ENCODE data around the gene ST14.
"Not testable (repeated sequence)": the region's sequence is repeated elsewhere in the genome, so short reads cannot be mapped to it uniquely, and the experiment has no call there.

ST14 gene

DNA sequence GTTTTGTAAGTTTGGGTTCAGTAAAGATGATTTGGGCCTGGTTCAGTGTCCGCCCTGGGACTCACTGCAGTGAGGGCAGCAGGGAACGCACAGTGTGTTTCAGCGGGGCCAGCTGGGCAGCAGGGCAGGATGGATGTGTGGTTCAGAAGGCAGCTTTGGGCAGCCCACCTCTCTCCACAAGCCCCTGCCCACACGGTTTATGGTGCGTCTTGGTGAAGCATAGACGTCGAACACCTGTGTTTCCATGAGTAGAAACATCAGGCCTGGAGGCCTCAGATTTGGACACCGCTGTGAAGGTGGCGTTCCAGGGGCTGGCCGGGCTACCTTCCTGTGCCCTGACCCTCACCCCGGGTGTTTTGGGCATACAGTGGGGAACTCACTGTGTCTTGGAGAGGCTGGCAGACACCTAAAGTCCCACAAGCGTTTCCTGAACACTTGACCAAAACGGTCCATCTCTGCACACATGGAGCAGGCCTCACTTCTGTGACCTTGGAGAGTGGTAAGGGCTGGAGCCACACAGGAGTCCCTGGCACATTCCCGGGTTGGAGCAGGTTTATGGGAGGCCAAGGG is 59.0 kb downstream of the ST14 start:
- H3K27ac Mint-ChIP-seq: no peak overlapping the region
- no peak overlapping the region for H3K4me3 Mint-ChIP-seq
- H3K9me3 Mint-ChIP-seq: no peaks in the 10 kb centered on the region
- H3K36me3 Mint-ChIP-seq (ENCODE audit: low read depth): no peaks in the 10 kb centered on the region
- TF ChIP-seq, protein P1, sequence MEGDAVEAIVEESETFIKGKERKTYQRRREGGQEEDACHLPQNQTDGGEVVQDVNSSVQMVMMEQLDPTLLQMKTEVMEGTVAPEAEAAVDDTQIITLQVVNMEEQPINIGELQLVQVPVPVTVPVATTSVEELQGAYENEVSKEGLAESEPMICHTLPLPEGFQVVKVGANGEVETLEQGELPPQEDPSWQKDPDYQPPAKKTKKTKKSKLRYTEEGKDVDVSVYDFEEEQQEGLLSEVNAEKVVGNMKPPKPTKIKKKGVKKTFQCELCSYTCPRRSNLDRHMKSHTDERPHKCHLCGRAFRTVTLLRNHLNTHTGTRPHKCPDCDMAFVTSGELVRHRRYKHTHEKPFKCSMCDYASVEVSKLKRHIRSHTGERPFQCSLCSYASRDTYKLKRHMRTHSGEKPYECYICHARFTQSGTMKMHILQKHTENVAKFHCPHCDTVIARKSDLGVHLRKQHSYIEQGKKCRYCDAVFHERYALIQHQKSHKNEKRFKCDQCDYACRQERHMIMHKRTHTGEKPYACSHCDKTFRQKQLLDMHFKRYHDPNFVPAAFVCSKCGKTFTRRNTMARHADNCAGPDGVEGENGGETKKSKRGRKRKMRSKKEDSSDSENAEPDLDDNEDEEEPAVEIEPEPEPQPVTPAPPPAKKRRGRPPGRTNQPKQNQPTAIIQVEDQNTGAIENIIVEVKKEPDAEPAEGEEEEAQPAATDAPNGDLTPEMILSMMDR (IDR thresholded peaks at IDR 0.05; ENCODE audit: unreplicated experiment in 3 of 3): no peak
- peaks cover 20% of the 10 kb centered on the region for H3K27me3 Mint-ChIP-seq (ENCODE audit: low read depth)
- H3K4me1 Mint-ChIP-seq: peaks cover 11% of the 10 kb centered on the region

DNA sequence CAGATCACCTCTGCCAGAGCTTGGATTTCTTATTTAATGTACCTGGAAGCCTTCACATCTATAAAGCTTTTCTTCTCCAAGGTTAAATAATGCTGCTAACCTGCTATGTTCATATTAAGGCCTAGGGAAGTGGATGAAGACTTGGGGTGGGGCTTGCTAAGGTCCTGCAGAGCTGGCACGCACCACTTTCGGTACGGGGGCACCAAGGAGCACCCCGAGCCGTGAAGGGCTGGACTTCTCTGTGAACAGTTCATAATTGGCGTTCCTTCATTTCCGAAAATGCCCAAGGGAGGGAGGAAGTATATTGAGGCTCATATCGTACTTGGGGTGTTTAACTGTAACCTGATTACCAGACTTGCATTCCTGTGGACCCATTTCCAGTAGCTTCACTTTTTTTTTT is 59.6 kb downstream of the ST14 start:
- no peak overlapping the region for H3K27ac Mint-ChIP-seq
- no peaks in the 10 kb centered on the region for H3K9me3 Mint-ChIP-seq
- peaks cover 10% of the 10 kb centered on the region for H3K4me1 Mint-ChIP-seq
- peaks cover 14% of the 10 kb centered on the region for H3K27me3 Mint-ChIP-seq (ENCODE audit: low read depth)
- no peak overlapping the region for H3K4me3 Mint-ChIP-seq
- TF ChIP-seq, protein P1 (IDR thresholded peaks at IDR 0.05; ENCODE audit: unreplicated experiment in 3 of 3): no peak
- H3K36me3 Mint-ChIP-seq (ENCODE audit: low read depth): no peaks in the 10 kb centered on the region

DNA sequence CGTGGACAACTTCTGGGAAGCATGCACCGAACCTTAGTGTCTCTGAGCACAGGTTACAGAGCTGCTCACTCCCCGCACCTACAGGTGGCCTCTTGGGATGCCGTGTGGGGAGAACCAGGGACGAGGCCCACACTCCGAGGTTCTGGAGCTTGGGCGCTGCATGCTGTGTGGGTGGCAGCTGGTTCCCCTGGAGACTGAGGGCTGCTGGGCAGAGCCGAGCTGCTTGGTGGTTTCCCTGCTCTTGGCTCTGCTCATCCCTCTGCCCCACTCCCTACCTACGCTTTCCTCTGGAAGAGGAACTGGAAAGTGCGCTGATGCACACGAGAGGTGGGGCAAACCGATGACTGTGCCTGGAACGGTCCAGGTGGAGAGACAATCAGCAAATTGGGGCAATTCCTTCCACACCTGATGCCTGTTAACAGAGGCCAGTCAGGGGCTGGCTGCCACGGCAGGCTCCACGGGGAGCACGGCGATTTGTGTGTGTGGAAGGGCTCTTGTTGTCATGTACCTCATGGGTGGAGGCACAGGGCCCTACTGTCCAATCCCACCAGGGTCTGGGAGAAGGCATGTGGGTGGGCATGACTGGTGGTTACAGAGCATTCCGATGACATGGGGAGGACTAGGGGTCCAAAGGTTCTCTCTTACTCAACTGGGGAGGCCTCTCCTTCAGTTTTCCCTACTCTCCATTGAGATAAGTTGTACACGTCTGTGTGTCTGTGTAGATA is 60.9 kb downstream of the ST14 start:
- Mint-ChIP-seq H3K4me1 (peaks cover 7% of the 10 kb centered on the region), H3K27me3 (ENCODE audit: low read depth) (peaks cover 4% of the 10 kb centered on the region), H3K4me3 (no peak overlapping the region), H3K27ac (no peak overlapping the region), H3K36me3 (ENCODE audit: low read depth) (peaks cover 9% of the 10 kb centered on the region), H3K9me3 (no peaks in the 10 kb centered on the region)
- TF ChIP-seq, protein P1 (IDR thresholded peaks at IDR 0.05; ENCODE audit: unreplicated experiment in 3 of 3): no peak

DNA sequence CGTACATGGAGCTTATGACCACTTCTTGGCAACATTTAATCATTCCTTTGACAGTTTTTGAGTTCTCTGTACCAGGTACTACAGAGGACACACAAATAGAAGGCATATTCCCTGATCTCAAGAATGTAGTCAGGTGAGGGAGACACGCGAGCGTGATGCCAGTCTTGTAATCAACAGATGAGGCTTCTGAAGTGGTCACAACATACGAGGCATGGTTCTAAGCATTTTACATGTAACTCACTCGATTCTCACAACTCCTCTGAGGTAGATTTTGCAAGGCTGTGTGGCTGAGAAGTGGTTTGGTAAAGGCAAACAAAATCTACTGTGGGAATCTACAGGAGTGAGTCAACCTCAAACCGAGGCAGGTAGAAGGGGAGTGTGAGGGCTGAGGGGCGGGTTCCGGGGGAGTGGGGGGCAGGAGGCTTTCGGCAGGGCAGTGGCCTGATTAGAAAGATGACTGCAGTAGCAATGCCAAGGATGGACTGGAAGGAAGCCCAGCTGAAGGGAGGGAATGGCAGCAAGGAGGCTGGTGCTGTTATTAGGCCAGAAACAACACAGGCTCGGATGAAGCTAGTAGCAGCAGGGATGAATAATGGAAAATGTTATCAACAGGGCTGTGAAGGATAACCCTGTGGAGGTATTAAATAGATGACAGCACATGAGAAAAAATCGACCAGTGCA is 63.8 kb downstream of the ST14 start:
- no peaks in the 10 kb centered on the region for H3K27me3 Mint-ChIP-seq (ENCODE audit: low read depth)
- H3K4me1 Mint-ChIP-seq: no peaks in the 10 kb centered on the region
- TF ChIP-seq, protein P1 (IDR thresholded peaks at IDR 0.05; ENCODE audit: unreplicated experiment in 3 of 3): no peak
- H3K27ac Mint-ChIP-seq: no peak overlapping the region
- H3K4me3 Mint-ChIP-seq: no peak overlapping the region
- no peaks in the 10 kb centered on the region for H3K9me3 Mint-ChIP-seq
- peaks cover 13% of the 10 kb centered on the region for H3K36me3 Mint-ChIP-seq (ENCODE audit: low read depth)

DNA sequence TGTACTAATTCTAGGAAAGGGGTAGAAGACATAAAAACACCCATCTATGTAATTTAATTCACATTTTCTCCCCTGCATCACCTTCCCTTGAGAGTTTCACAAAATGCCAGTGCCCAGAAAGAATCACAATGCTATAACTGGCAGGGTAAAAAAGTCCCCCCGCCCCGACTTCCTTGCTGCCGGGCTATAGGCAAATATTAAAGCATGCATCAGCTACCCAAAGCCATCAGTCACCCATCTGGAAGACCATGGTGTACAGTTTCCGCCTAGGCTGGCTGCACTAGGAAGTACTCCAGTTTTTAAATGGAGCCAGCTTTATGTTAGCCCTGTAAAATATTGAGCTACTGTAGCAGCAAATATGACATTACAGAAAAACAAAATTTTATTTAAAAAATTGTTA is 67.8 kb downstream of the ST14 start:
- TF ChIP-seq, protein P1 (IDR thresholded peaks at IDR 0.05; ENCODE audit: unreplicated experiment in 3 of 3): no peak
- Mint-ChIP-seq H3K27me3 (ENCODE audit: low read depth) (no peaks in the 10 kb centered on the region), H3K36me3 (ENCODE audit: low read depth) (peaks cover 13% of the 10 kb centered on the region), H3K9me3 (no peaks in the 10 kb centered on the region), H3K4me1 (no peaks in the 10 kb centered on the region), H3K27ac (no peak overlapping the region), H3K4me3 (no peak overlapping the region)

DNA sequence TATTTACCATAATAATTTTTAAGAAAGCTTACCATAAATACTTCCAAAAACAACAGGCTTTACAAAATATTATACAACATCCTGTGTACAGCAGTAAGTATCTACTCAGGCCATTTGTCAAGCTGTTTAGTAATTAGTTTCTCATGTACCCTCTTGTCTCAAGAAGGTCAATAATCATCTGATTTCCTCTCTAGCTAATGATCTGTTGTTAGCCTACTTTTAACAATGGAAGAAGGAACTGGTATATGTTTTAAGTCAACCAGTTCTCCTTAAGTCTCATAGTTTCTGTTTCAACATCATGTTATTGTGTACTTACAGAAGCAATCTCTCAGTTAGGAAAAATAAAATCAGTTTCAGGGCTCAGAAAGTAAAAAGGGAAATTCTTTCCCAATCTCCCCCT is 73.9 kb downstream of the ST14 start:
- H3K4me3 Mint-ChIP-seq; H3K27me3 Mint-ChIP-seq (ENCODE audit: low read depth); H3K9me3 Mint-ChIP-seq; H3K4me1 Mint-ChIP-seq; H3K27ac Mint-ChIP-seq: not testable (repeated sequence)
- peaks cover 21% of the 10 kb centered on the region for H3K36me3 Mint-ChIP-seq (ENCODE audit: low read depth)

DNA sequence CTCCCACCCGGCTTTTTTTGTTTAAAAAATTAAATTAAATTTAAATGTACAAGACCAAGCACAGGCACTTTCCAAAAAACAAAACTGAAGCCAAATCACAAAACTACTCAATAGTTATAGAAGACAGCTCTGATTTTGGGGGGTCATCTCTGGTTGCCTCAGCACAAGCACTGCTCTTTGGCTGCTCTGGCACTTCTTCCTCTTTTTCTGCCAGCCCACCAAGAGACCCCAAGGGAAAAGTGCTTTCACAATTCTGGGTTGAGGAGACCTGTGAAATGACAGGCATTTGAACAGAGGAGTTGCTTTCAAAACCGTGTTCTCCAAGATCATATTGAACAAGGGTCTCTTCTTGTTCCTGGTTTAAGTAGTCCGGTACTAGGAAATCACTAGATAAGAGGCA is 74.3 kb downstream of the ST14 start:
- H3K9me3 Mint-ChIP-seq; H3K27me3 Mint-ChIP-seq (ENCODE audit: low read depth); H3K27ac Mint-ChIP-seq; H3K4me1 Mint-ChIP-seq; H3K4me3 Mint-ChIP-seq: not testable (repeated sequence)
- peaks cover 23% of the 10 kb centered on the region for H3K36me3 Mint-ChIP-seq (ENCODE audit: low read depth)

Measured in nephron (organoid).